Omental fat pad (tissue), 4 donors: ENCODE measurements around the gene COL4A2. TPM values are rescaled to one million over a fixed set of nuclear protein-coding genes. Genes with fewer than 3 reads are reported as not detected.
A peak's percentile ranks its signal among the peaks of the same experiment; 100 is the strongest.
"Not testable (repeated sequence)": the region's sequence is repeated elsewhere in the genome, so short reads cannot be mapped to it uniquely, and the experiment has no call there.

Source experiments
- ATAC-seq: fragments of 150-250 bp; one replicate; pipeline ENCODE4 v1.9.1; 2016; ENCODE audit warnings: mild to moderate bottlenecking, moderate library complexity; ENCODE audit not compliant: low FRiP score
- DNase-seq: peaks from one replicate; pipeline ENCODE4 v3.0.0-alpha.2; 2019; ENCODE audit warnings: low spot score
- CTCF ChIP-seq, 3 donors: fragments of 450-650 bp; IDR thresholded peaks; one replicate each; pipeline ENCODE4 v1.5.1; 2016 to 2017; ENCODE audit warnings: antibody characterized with exemption in 3 of 3, mild to moderate bottlenecking in 3 of 3, moderate library complexity in 2 of 3
- total RNA-seq, 4 donors: library from RNA; depleted of rRNA; stranded (reverse); fragments of >200 nt; gene quantifications; one replicate each; pipeline ENCODE4 v1.1.0, GENCODE V29; 2016

The COL4A2 gene
- total RNA-seq, 4 donors from 2014 or later, result 380 to 788 (median 684) TPM

GRCh38 chr13:110317496-110318195 lies 10.6 kb downstream of the COL4A2 start:
- ATAC-seq, result no peak
- TF ChIP-seq CTCF (IDR thresholded peaks at IDR 0.05), result no peak
- DNase-seq, result no peak

GRCh38 chr13:110318920-110319319 lies 11.8 kb downstream of the COL4A2 start:
- TF ChIP-seq CTCF (IDR thresholded peaks at IDR 0.05), result no peak
- ATAC-seq (no peak), DNase-seq (no peak)

- peak; percentile 4 for ATAC-seq
- DNase-seq, result no peak
- TF ChIP-seq CTCF (IDR thresholded peaks at IDR 0.05), result no peak
These were observed 12.3 kb downstream of the COL4A2 start for GRCh38 chr13:110319397-110319773.

- no peak for TF ChIP-seq CTCF (IDR thresholded peaks at IDR 0.05)
- DNase-seq, result no peak
These were observed 12.9 kb downstream of the COL4A2 start for GRCh38 chr13:110319774-110320509.

GRCh38 chr13:110320645-110321044 lies 13.6 kb downstream of the COL4A2 start:
- ATAC-seq (no peak), DNase-seq (no peak)
- TF ChIP-seq CTCF (IDR thresholded peaks at IDR 0.05), result no peak

More at GRCh38 chr13:110319774-110320509, 12.9 kb downstream of the COL4A2 start:
- peak; percentile 69 for ATAC-seq

- DNase-seq, ATAC-seq: not testable (repeated sequence)
These were observed 14.5 kb downstream of the COL4A2 start for GRCh38 chr13:110321573-110321972.

GRCh38 chr13:110322126-110322827 lies 15.2 kb downstream of the COL4A2 start:
- no peak for TF ChIP-seq CTCF (IDR thresholded peaks at IDR 0.05)
- ATAC-seq (no peak), DNase-seq (no peak)
